Body of pancreas (tissue), 4 donors: ENCODE results near the gene DSE.

Experiments used
- POLR2A ChIP-seq, 3 donors: fragments of 450-650 bp; IDR thresholded peaks; one replicate each; pipeline ENCODE4 v1.6.1; 2016; ENCODE audit warnings: antibody characterized with exemption in 3 of 3, mild to moderate bottlenecking in 2 of 3
- TF ChIP-seq, protein P1 (sequence below), 7 experiments: fragments of 450-650 bp in 4 of 7; fragments of 200-600 bp in 3 of 7; sonication (generic) in 3 of 7; IDR thresholded peaks; one replicate each; pipeline ENCODE4 v1.5.1; 2016 to 2019; ENCODE audit warnings: antibody characterized with exemption in 7 of 7

DNA sequence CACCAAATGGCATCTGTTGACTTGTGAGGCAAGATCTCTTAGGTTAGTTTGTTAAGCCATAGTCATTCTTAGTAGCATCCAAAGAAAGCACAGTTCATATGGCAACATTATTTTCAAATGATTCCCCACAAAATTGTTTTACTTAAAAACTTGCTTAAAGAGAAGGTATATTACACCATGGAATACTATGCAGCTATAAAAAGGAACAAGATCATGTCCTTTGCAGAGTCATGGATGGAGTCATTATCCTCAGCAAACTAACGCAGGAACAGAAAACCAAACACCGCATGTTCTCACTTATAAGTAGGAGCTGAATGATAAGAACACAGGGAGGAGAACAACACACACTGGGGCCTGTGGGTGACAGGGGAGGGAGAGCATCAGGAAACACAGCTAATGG, 10.9 kb upstream of the DSE start:
- TF ChIP-seq, protein P1, sequence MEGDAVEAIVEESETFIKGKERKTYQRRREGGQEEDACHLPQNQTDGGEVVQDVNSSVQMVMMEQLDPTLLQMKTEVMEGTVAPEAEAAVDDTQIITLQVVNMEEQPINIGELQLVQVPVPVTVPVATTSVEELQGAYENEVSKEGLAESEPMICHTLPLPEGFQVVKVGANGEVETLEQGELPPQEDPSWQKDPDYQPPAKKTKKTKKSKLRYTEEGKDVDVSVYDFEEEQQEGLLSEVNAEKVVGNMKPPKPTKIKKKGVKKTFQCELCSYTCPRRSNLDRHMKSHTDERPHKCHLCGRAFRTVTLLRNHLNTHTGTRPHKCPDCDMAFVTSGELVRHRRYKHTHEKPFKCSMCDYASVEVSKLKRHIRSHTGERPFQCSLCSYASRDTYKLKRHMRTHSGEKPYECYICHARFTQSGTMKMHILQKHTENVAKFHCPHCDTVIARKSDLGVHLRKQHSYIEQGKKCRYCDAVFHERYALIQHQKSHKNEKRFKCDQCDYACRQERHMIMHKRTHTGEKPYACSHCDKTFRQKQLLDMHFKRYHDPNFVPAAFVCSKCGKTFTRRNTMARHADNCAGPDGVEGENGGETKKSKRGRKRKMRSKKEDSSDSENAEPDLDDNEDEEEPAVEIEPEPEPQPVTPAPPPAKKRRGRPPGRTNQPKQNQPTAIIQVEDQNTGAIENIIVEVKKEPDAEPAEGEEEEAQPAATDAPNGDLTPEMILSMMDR (IDR thresholded peaks at IDR 0.05) = no peak
- no peak for TF ChIP-seq POLR2A (IDR thresholded peaks at IDR 0.05)
